NCI-H1048 (cell line): Measurements from ENCODE around the gene POLR1A.

Experiments
- DNase-seq: peaks from one replicate; lab custom pipeline; 2025; lab: John Stamatoyannopoulos, UW

POLR1A gene

GRCh38 chr2:85976106-85976920, 129.4 kb downstream of the POLR1A start:
- no peak for DNase-seq

DNA sequence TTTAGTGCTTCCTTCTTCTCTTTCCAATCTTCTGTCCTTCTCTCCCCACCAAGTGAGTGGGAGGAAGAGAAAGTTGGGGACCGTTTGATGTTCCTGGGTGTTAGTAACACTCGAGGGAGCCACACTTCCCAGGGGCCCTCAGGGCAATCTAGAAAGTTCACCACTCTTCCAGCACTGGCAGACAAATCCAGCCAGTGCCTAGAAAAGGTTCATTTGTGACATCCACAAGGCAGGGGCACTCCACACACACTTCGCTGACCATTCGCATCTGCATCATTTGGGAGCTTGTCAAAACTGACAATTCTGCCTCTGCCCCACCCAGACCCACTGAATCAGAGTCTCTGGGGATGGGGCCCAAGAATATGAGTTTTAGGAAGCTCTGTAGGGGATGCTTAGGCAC, 130.1 kb downstream of the POLR1A start:
- DNase-seq: no peak

DNA sequence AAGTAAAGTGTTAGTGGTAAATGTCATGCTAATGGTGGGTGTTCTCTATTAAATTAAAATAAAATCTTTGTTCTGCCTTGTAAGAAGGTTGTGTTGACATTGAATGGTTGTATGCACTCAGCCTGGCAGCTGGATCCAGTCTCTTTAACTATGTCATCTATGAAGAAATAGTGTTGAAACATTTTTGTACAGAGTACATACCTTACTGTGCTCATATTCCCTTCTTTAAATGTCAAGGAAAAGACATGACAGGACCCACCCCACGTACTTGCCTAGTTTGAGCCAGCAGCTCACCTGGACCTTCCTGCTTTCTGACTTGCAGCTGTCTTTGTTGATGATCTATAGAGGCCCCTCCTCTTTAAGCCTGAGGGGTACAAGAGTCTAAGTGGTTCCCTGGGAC, 131.3 kb downstream of the POLR1A start:
- DNase-seq: no peak

GRCh38 chr2:85972355-85972754, 133.3 kb downstream of the POLR1A start:
- DNase-seq: no peak

DNA sequence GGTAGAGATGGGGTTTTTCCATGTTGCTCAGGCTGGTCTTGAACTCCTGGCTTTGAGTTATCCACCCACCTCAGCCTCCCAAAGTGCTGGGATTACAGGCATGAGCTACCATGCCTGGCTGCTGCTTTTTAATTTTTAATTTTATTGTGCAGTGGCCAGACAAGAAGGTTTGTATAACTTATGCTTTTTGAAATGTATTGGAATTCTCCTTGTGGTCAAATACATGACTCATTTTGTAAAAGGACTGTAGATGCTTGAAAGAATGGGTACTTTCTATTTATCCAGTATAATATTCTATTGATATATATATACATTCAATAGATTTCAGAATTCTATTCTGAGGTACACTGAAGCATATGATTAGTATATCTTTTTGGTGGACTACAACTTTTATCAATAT, 134.3 kb downstream of the POLR1A start:
- no peak for DNase-seq
